GM23338 (cell line): ENCODE results near the gene TRAF1. TPM values are rescaled to one million over a fixed set of nuclear protein-coding genes. Genes with fewer than 3 reads are reported as not detected.

Experiments
- ATAC-seq: fragments of 200-7000 bp; cut with Tn5 transposase; 3 replicates; pipeline ENCODE4 v1.9.1; 2020
- DNase-seq: peaks from one replicate; pipeline ENCODE4 v3.0.0-alpha.2; 2015; ENCODE audit warnings: low spot score
- H2AFZ ChIP-seq: fragments of 200-600 bp; sonication (generic); 2 replicates; pipeline ENCODE4 v1.8.0; 2016; ENCODE audit warnings: antibody characterized with exemption, mild to moderate bottlenecking, moderate library complexity
- H3F3A ChIP-seq: fragments of 200-600 bp; sonication (generic); replicated peaks from 2 replicates; pipeline ENCODE4 v1.8.0; 2017; ENCODE audit warnings: antibody characterized with exemption, mixed run types, low read depth
- H3K27ac ChIP-seq: fragments of 200-600 bp; sonication (generic); 2 replicates; pipeline ENCODE4 v1.6.1; 2016; ENCODE audit warnings: low read depth
- H3K27me3 ChIP-seq: fragments of 200-600 bp; sonication (generic); 2 replicates; pipeline ENCODE4 v1.8.0; 2016; ENCODE audit warnings: mild to moderate bottlenecking, mixed run types, moderate library complexity; ENCODE audit not compliant: insufficient read depth
- H3K36me3 ChIP-seq: fragments of 200-600 bp; sonication (generic); 2 replicates; pipeline ENCODE4 v1.8.0; 2016; ENCODE audit warnings: mild to moderate bottlenecking; ENCODE audit not compliant: insufficient read depth
- H3K4me1 ChIP-seq: fragments of 200-600 bp; sonication (generic); 2 replicates; pipeline ENCODE4 v1.8.0; 2016; ENCODE audit warnings: mild to moderate bottlenecking, moderate library complexity; ENCODE audit not compliant: insufficient read depth
- H3K4me2 ChIP-seq: fragments of 200-600 bp; sonication (generic); 2 replicates; pipeline ENCODE4 v1.7.1; 2017; ENCODE audit warnings: mixed run types
- H3K4me3 ChIP-seq: fragments of 200-600 bp; sonication (generic); 2 replicates; pipeline ENCODE4 v1.6.1; 2016; ENCODE audit warnings: mixed run types
- H3K79me2 ChIP-seq: fragments of 200-600 bp; sonication (generic); replicated peaks from 2 replicates; pipeline ENCODE4 v1.8.0; 2017; ENCODE audit warnings: mild to moderate bottlenecking; ENCODE audit not compliant: insufficient read depth
- H3K9me2 ChIP-seq: fragments of 200-600 bp; sonication (generic); 2 replicates; pipeline ENCODE4 v1.8.0; 2017; ENCODE audit not compliant: insufficient read depth
- H4K20me1 ChIP-seq: fragments of 200-600 bp; sonication (generic); replicated peaks from 2 replicates; pipeline ENCODE4 v1.8.0; 2017; ENCODE audit warnings: mild to moderate bottlenecking; ENCODE audit not compliant: insufficient read depth
- H3K27ac Mint-ChIP-seq: 2 replicates; pipeline ENCODE4 v1.8.0; 2020; ENCODE audit warnings: inconsistent platforms, mild to moderate bottlenecking, moderate library complexity, mixed read lengths
- H3K27me3 Mint-ChIP-seq: 3 replicates; pipeline ENCODE4 v1.8.0; 2022; ENCODE audit warnings: low read depth, mild to moderate bottlenecking, moderate library complexity, mixed read lengths, inconsistent platforms; ENCODE audit not compliant: insufficient read depth, poor library complexity
- H3K36me3 Mint-ChIP-seq: 3 replicates; pipeline ENCODE4 v1.8.0; 2021; ENCODE audit warnings: low read depth, mild to moderate bottlenecking, inconsistent platforms, moderate library complexity, mixed read lengths
- H3K4me1 Mint-ChIP-seq: 3 replicates; pipeline ENCODE4 v1.8.0; 2020; ENCODE audit warnings: mild to moderate bottlenecking, inconsistent platforms, mixed read lengths
- H3K4me3 Mint-ChIP-seq: 3 replicates; pipeline ENCODE4 v1.8.0; 2021; ENCODE audit warnings: moderate library complexity, mild to moderate bottlenecking, inconsistent platforms, mixed read lengths
- H3K9me3 Mint-ChIP-seq: 3 replicates; pipeline ENCODE4 v1.8.0; 2020; ENCODE audit warnings: moderate library complexity, mild to moderate bottlenecking, inconsistent platforms, mixed read lengths
- EZH2phosphoT487 ChIP-seq: fragments of 200-600 bp; sonication (generic); IDR thresholded peaks from one replicate; pipeline ENCODE4 v1.8.1; 2018; ENCODE audit warnings: antibody characterized with exemption; ENCODE audit not compliant: unreplicated experiment
- JUNB ChIP-seq: IDR thresholded peaks from one replicate; pipeline ENCODE4 v1.6.1; 2016; ENCODE audit warnings: antibody characterized with exemption; ENCODE audit not compliant: unreplicated experiment
- NANOG ChIP-seq: IDR thresholded peaks from 2 replicates; pipeline ENCODE4 v1.6.1; 2016; ENCODE audit warnings: antibody characterized with exemption, borderline replicate concordance
- STAT1 ChIP-seq: IDR thresholded peaks from one replicate; pipeline ENCODE4 v1.6.1; 2016; ENCODE audit warnings: antibody characterized with exemption; ENCODE audit not compliant: unreplicated experiment
- polyA plus RNA-seq: library from polyadenylated mRNA; unstranded; fragments of >200 nt; fragmentation: Nextera tagmentation; extraction: Ambion mirVana; gene quantifications from 2 replicates; pipeline ENCODE4 v1.2.1, GENCODE V29; 2016
- total RNA-seq: library from RNA; depleted of rRNA; stranded (reverse); fragments of >200 nt; shearing (Covaris generic); gene quantifications from 2 replicates; pipeline ENCODE4 v1.2.3, GENCODE V29; 2014
- TF ChIP-seq, protein P1 (sequence below): IDR thresholded peaks from one replicate; pipeline ENCODE4 v1.6.1; 2018; ENCODE audit warnings: antibody characterized with exemption; ENCODE audit not compliant: unreplicated experiment
- TF ChIP-seq, protein P2 (sequence below): fragments of 250-450 bp; sonication (Bioruptor Pico); IDR thresholded peaks from 2 replicates; pipeline ENCODE4 v1.5.0; 2020; ENCODE audit warnings: mild to moderate bottlenecking, moderate library complexity

TRAF1 gene
- total and polyA plus RNA-seq, 2 experiments from 2014 or later: 0.39 to 1.4 TPM

DNA sequence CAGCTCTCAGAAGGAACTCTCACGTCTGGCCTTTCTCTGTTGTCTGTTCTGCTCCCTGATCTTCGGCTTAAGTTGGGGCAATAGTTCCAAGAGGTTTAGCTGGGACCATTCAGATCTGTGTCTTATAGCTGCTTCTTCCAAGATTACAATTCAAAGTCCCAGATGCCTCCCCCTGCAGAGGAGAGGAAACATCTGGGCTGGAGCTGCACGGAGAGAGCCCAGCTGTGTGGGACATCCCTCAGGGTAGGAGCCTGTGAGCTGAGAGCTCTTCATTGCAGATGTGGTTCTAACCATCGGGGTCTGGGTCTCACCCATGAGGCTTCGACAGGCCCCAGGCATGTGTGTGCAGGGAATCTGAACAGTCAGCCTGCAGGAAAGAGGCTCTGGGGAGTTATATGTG, 40.6 kb downstream of the TRAF1 start (continued):
- TF ChIP-seq, protein P1, sequence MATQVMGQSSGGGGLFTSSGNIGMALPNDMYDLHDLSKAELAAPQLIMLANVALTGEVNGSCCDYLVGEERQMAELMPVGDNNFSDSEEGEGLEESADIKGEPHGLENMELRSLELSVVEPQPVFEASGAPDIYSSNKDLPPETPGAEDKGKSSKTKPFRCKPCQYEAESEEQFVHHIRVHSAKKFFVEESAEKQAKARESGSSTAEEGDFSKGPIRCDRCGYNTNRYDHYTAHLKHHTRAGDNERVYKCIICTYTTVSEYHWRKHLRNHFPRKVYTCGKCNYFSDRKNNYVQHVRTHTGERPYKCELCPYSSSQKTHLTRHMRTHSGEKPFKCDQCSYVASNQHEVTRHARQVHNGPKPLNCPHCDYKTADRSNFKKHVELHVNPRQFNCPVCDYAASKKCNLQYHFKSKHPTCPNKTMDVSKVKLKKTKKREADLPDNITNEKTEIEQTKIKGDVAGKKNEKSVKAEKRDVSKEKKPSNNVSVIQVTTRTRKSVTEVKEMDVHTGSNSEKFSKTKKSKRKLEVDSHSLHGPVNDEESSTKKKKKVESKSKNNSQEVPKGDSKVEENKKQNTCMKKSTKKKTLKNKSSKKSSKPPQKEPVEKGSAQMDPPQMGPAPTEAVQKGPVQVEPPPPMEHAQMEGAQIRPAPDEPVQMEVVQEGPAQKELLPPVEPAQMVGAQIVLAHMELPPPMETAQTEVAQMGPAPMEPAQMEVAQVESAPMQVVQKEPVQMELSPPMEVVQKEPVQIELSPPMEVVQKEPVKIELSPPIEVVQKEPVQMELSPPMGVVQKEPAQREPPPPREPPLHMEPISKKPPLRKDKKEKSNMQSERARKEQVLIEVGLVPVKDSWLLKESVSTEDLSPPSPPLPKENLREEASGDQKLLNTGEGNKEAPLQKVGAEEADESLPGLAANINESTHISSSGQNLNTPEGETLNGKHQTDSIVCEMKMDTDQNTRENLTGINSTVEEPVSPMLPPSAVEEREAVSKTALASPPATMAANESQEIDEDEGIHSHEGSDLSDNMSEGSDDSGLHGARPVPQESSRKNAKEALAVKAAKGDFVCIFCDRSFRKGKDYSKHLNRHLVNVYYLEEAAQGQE: no peak

DNA sequence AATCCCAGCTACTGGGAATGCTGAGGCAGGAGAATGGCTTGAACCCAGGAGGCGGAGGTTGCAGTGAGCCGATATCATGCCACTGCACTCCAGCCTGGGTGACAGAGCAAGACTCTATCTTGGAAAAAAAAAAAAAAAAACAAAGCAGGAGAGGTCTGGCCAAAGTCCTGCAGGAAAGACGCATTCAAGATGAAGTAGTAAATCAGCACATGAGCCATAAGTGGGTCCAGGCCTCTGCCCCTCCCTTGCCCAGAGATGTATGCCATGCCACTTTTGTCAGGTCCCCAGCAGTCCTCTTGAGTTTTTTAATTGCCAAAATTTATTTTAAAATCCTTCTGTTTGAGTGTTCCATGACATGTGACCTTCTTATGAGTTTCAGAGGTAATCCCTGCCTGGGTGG, 41.1 kb downstream of the TRAF1 start:
- H3K9me3 Mint-ChIP-seq: no peaks in the 10 kb centered on the region
- peaks cover 11% of the 10 kb centered on the region for H3K27me3 Mint-ChIP-seq
- no peak for DNase-seq
- Histone ChIP-seq H3K36me3 (no peaks in the 10 kb centered on the region), H3K4me3 (no peak overlapping the region), H3K4me1 (no peaks in the 10 kb centered on the region), H3K4me2 (no peak overlapping the region), H3K27me3 (no peaks in the 10 kb centered on the region), H4K20me1 (no peaks in the 10 kb centered on the region), H2AFZ (no peak overlapping the region), H3K9me2 (no peaks in the 10 kb centered on the region), H3K79me2 (no peaks in the 10 kb centered on the region), H3K27ac (no peak overlapping the region), H3F3A (no peaks in the 10 kb centered on the region)
- peaks cover 8% of the 10 kb centered on the region for H3K4me1 Mint-ChIP-seq
- H3K27ac Mint-ChIP-seq: no peak overlapping the region
- no peaks in the 10 kb centered on the region for H3K36me3 Mint-ChIP-seq
- H3K4me3 Mint-ChIP-seq: no peak overlapping the region
- TF ChIP-seq NANOG (no peak), EZH2phosphoT487 (no peak), STAT1 (no peak), JUNB (no peak)
- TF ChIP-seq, protein P1: no peak
- TF ChIP-seq, protein P2, sequence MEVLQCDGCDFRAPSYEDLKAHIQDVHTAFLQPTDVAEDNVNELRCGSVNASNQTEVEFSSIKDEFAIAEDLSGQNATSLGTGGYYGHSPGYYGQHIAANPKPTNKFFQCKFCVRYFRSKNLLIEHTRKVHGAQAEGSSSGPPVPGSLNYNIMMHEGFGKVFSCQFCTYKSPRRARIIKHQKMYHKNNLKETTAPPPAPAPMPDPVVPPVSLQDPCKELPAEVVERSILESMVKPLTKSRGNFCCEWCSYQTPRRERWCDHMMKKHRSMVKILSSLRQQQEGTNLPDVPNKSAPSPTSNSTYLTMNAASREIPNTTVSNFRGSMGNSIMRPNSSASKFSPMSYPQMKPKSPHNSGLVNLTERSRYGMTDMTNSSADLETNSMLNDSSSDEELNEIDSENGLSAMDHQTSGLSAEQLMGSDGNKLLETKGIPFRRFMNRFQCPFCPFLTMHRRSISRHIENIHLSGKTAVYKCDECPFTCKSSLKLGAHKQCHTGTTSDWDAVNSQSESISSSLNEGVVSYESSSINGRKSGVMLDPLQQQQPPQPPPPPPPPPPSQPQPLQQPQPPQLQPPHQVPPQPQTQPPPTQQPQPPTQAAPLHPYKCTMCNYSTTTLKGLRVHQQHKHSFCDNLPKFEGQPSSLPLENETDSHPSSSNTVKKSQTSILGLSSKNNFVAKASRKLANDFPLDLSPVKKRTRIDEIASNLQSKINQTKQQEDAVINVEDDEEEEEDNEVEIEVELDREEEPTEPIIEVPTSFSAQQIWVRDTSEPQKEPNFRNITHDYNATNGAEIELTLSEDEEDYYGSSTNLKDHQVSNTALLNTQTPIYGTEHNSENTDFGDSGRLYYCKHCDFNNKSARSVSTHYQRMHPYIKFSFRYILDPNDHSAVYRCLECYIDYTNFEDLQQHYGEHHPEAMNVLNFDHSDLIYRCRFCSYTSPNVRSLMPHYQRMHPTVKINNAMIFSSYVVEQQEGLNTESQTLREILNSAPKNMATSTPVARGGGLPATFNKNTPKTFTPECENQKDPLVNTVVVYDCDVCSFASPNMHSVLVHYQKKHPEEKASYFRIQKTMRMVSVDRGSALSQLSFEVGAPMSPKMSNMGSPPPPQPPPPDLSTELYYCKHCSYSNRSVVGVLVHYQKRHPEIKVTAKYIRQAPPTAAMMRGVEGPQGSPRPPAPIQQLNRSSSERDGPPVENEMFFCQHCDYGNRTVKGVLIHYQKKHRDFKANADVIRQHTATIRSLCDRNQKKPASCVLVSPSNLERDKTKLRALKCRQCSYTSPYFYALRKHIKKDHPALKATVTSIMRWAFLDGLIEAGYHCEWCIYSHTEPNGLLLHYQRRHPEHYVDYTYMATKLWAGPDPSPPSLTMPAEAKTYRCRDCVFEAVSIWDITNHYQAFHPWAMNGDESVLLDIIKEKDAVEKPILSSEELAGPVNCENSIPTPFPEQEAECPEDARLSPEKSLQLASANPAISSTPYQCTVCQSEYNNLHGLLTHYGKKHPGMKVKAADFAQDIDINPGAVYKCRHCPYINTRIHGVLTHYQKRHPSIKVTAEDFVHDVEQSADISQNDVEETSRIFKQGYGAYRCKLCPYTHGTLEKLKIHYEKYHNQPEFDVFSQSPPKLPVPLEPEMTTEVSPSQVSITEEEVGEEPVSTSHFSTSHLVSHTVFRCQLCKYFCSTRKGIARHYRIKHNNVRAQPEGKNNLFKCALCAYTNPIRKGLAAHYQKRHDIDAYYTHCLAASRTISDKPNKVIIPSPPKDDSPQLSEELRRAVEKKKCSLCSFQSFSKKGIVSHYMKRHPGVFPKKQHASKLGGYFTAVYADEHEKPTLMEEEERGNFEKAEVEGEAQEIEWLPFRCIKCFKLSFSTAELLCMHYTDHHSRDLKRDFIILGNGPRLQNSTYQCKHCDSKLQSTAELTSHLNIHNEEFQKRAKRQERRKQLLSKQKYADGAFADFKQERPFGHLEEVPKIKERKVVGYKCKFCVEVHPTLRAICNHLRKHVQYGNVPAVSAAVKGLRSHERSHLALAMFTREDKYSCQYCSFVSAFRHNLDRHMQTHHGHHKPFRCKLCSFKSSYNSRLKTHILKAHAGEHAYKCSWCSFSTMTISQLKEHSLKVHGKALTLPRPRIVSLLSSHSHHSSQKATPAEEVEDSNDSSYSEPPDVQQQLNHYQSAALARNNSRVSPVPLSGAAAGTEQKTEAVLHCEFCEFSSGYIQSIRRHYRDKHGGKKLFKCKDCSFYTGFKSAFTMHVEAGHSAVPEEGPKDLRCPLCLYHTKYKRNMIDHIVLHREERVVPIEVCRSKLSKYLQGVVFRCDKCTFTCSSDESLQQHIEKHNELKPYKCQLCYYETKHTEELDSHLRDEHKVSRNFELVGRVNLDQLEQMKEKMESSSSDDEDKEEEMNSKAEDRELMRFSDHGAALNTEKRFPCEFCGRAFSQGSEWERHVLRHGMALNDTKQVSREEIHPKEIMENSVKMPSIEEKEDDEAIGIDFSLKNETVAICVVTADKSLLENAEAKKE (CRISPR knock-in tag): no peak
- no peak for ATAC-seq
